GM12878 (cell line): ENCODE data around the gene SUSD1. TPM values are rescaled to one million over a fixed set of nuclear protein-coding genes. Genes with fewer than 3 reads are reported as not detected.

Experiments used
- ATAC-seq: fragments of 200-7000 bp; cut with Tn5 transposase; 3 replicates; pipeline ENCODE4 v1.9.1; 2020; ENCODE audit warnings: mild to moderate bottlenecking, moderate library complexity
- BruUV-seq: library from RNA; stranded (reverse); fragments of 400-500 nt; replicated peaks from 2 replicates; lab custom pipeline; 2021; lab: Mats Ljungman, UMichigan
- CTCF ChIA-PET: fragments of 300-600 bp; sonication (Branson Sonifier 250); formaldehyde crosslinking; extraction: SDS; loops from one replicate; lab custom pipeline; 2021; ENCODE audit warnings: inconsistent platforms; lab: Yijun Ruan, JAX
- POLR2A ChIA-PET: fragments of 350-600 bp; formaldehyde crosslinking; extraction: SDS; loops from one replicate; lab custom pipeline; 2021; ENCODE audit warnings: inconsistent platforms; lab: Charles Lee
- RAD21 ChIA-PET: fragments of 300-600 bp; sonication (Branson Sonifier 250); formaldehyde crosslinking; loops from one replicate; lab custom pipeline; 2023; ENCODE audit warnings: antibody characterized with exemption; ENCODE audit not compliant: unreplicated experiment; lab: Charles Lee
- SMC1A ChIA-PET: fragments of 300-600 bp; sonication (Branson Sonifier 250); formaldehyde crosslinking; loops from one replicate; lab custom pipeline; 2023; ENCODE audit not compliant: unreplicated experiment, uncharacterized antibody; lab: Charles Lee
- DNase-seq: peaks from one replicate; pipeline ENCODE4 v3.0.0-alpha.2; 2011; ENCODE audit warnings: low read depth, low spot score
- FAIRE-seq: peaks from 3 replicates; lab custom pipeline; 2011; peaks lifted over from hg19 to GRCh38; lab: Jason Lieb, UNC
- H2AFZ ChIP-seq: 2 replicates; pipeline ENCODE4 v1.6.0; 2011; ENCODE audit warnings: low read depth, low read length, control low read depth; ENCODE audit not compliant: control insufficient read depth
- H3K27ac ChIP-seq: 2 replicates; pipeline ENCODE4 v1.5.1; 2011; ENCODE audit warnings: control low read depth; ENCODE audit not compliant: control insufficient read depth, insufficient read depth
- H3K27me3 ChIP-seq, 2 experiments: replicated peaks in 1 of 2; 2 replicates each; pipeline versions ENCODE4 v1.6.0 to v1.6.1; 2011; ENCODE audit warnings: low read length in 1 of 2; ENCODE audit not compliant: control insufficient read depth in 2 of 2, insufficient read depth in 2 of 2
- H3K36me3 ChIP-seq, 2 experiments: 2 replicates each; pipeline ENCODE4 v1.5.1; 2011; ENCODE audit warnings: low read length in 1 of 2; ENCODE audit not compliant: control insufficient read depth in 2 of 2, insufficient read depth in 2 of 2
- H3K4me1 ChIP-seq: 2 replicates; pipeline ENCODE4 v1.6.1; 2011; ENCODE audit warnings: mild to moderate bottlenecking, low read length, moderate library complexity, mixed read lengths; ENCODE audit not compliant: control insufficient read depth, insufficient read depth
- H3K4me2 ChIP-seq: 2 replicates; pipeline ENCODE4 v1.6.0; 2011; ENCODE audit warnings: control low read depth; ENCODE audit not compliant: control insufficient read depth, insufficient read depth
- H3K4me3 ChIP-seq: fragments of 200-600 bp; sonication (generic); 2 replicates; pipeline ENCODE4 v1.5.1; 2016
- H3K79me2 ChIP-seq: 2 replicates; pipeline ENCODE4 v1.6.0; 2011; ENCODE audit warnings: low read length; ENCODE audit not compliant: control insufficient read depth, insufficient read depth
- H3K9ac ChIP-seq: 2 replicates; pipeline ENCODE4 v1.8.0; 2011; ENCODE audit warnings: low read length, control low read depth, mixed read lengths; ENCODE audit not compliant: control insufficient read depth, insufficient read depth
- H3K9me3 ChIP-seq: replicated peaks from 3 replicates; pipeline ENCODE4 v1.5.1; 2011; ENCODE audit warnings: mild to moderate bottlenecking, low read length; ENCODE audit not compliant: control insufficient read depth, insufficient read depth
- H4K20me1 ChIP-seq: 2 replicates; pipeline ENCODE4 v1.6.0; 2011; ENCODE audit not compliant: control insufficient read depth, insufficient read depth
- IKZF1 ChIP-seq: fragments of 450-650 bp; conservative IDR thresholded peaks from 2 replicates; pipeline ENCODE4 v1.6.1; 2017; ENCODE audit warnings: antibody characterized with exemption, mild to moderate bottlenecking
- IKZF2 ChIP-seq, 2 experiments: fragments of 450-650 bp; IDR thresholded peaks; 2 replicates each; pipeline ENCODE4 v1.6.1; 2017; ENCODE audit warnings: mild to moderate bottlenecking in 2 of 2, moderate library complexity in 2 of 2
- MTA3 ChIP-seq: IDR thresholded peaks from 2 replicates; pipeline ENCODE4 v1.6.1; 2012; ENCODE audit warnings: low read length, inconsistent platforms, borderline replicate concordance
- PAX5 ChIP-seq: IDR thresholded peaks from 2 replicates; pipeline ENCODE4 v1.6.1; 2011; ENCODE audit warnings: low read depth, low read length, borderline replicate concordance
- RELB ChIP-seq: fragments of 450-650 bp; IDR thresholded peaks from 2 replicates; pipeline ENCODE4 v1.6.1; 2017; ENCODE audit warnings: low read depth, mild to moderate bottlenecking, moderate library complexity
- WGBS: methylation state at CpG from one replicate; pipeline ENCODE4 v1.1.6; 2016; ENCODE audit warnings: low lambda C conversion rate; ENCODE audit not compliant: insufficient replicate concordance, insufficient coverage; ENCODE audit errors: missing lambda C conversion rate; 5-methylcytosine and 5-hydroxymethylcytosine counted together
- in situ Hi-C: fragments of 300-500 bp; cut with MboI; formaldehyde crosslinking; loops from 9 replicates; pipeline ENCODE4 v1.14.3; 2018; ENCODE audit warnings: mixed read lengths
- intact Hi-C: fragments of 100-400 bp; cut with micrococcal nuclease; formaldehyde crosslinking; loops from one replicate; pipeline ENCODE4 v1.14.2; 2022; ENCODE audit not compliant: unreplicated experiment
- polyA plus RNA-seq, 11 experiments: library from polyadenylated mRNA; depleted of rRNA in 4 of 11; unstranded in 6 of 11; stranded (reverse) in 5 of 11; fragments of >200 nt; fragmentation: Nextera tagmentation in 4 of 11; fragmentation: Illumina TruSeq in 1 of 11; extraction: Ambion mirVana in 4 of 11; extraction: Trizol in 1 of 11; gene quantifications; 1 replicate in 1 of 11; 2 replicates in 10 of 11; pipeline versions ENCODE4 v1.2.1 to v1.2.3, GENCODE V29; 2011 to 2016; ENCODE audit warnings: inconsistent platforms in 2 of 11, missing spikeins in 2 of 11, low read depth in 1 of 11
- total RNA-seq, 4 experiments: library from RNA; depleted of rRNA in 3 of 4; stranded (reverse); fragments of >200 nt in 3 of 4; fragmentation: Illumina TruSeq in 1 of 4; extraction: Trizol in 1 of 4; gene quantifications; 2 replicates each; pipeline versions ENCODE4 v1.2.1 to v1.2.3, GENCODE V29; 2013 to 2021

SUSD1 gene
- total and polyA plus RNA-seq, 10 of the 15 experiments (the other 5 are each of a cell fraction or from before 2014, with no cell fraction given), result 6.7 to 20.8 (median 13.2) TPM

GRCh38 chr9:112072721-112073638, 102.1 kb downstream of the SUSD1 start:
- peak overlapping the region; percentile 59 for H3K27ac ChIP-seq
- peaks cover 58% of the 10 kb centered on the region for H3K4me1 ChIP-seq
- no peaks in the 10 kb centered on the region for H4K20me1 ChIP-seq
- CTCF ChIA-PET, result interaction anchor here (0.6 to 18.1 kb wide), 14 partner anchors 10 to 313 kb away, joined by 3 to 292 read pairs (median 10); no protein-coding TSS in a partner anchor
- no peaks in the 10 kb centered on the region for H3K27me3 ChIP-seq
- H3K9me3 ChIP-seq, result no peaks in the 10 kb centered on the region
- RAD21 ChIA-PET, result interaction anchor here (0.8 to 17.7 kb wide), 18 partner anchors 9 to 313 kb away, joined by 3 to 339 read pairs (median 14); no protein-coding TSS in a partner anchor
- peak overlapping the region; percentile 46 for H3K4me2 ChIP-seq
- TF ChIP-seq IKZF1 (peak; percentile 48), IKZF2 (IDR thresholded peaks at IDR 0.05) (peak in 1 of 2 experiments; percentile 14; a peak in 3 of 4 replicates), PAX5 (0 out of 2 replicates have a peak, but pooled peaks have one; percentile 28), RELB (no peak), MTA3 (peak; percentile 54; the same call in 1 of the 2 replicates)
- no peak for ATAC-seq
- no peak for FAIRE-seq
- WGBS, result 59% methylated on average over 8 of the region's 9 CpGs
- H3K4me3 ChIP-seq, result no peak overlapping the region
- intact Hi-C loops (loop anchor here (10.0 kb wide), 1 partner anchor 438 kb away; the partner anchor contains the start of gene DNAJC25), in situ Hi-C loops (no loop called here)
- H3K36me3 ChIP-seq, result no peaks in the 10 kb centered on the region
- peak overlapping the region; percentile 2 for H2AFZ ChIP-seq
- SMC1A ChIA-PET, result interaction anchor here (0.9 to 14.1 kb wide), 20 partner anchors 8 to 474 kb away, joined by 3 to 301 read pairs (median 6); no protein-coding TSS in a partner anchor
- peaks cover 4% of the 10 kb centered on the region for H3K79me2 ChIP-seq
- POLR2A ChIA-PET, result interaction anchor here (1.0 to 5.3 kb wide), 7 partner anchors 21 to 177 kb away, joined by 3 to 42 read pairs (median 3); partner anchors contain the start of gene UGCG
- no TSS peak for BruUV-seq
- no peak for DNase-seq
- no peak overlapping the region; the same call in 1 of the 2 replicates for H3K9ac ChIP-seq
